NCI-H2227 (cell line): ENCODE results near the gene RALGAPA1.
"Not testable (repeated sequence)": the region's sequence is repeated elsewhere in the genome, so short reads cannot be mapped to it uniquely, and the experiment has no call there.

Experiments used
- DNase-seq: peaks from one replicate; lab custom pipeline; 2025; ENCODE audit not compliant: unreplicated experiment; lab: John Stamatoyannopoulos, UW

RALGAPA1 gene

DNA sequence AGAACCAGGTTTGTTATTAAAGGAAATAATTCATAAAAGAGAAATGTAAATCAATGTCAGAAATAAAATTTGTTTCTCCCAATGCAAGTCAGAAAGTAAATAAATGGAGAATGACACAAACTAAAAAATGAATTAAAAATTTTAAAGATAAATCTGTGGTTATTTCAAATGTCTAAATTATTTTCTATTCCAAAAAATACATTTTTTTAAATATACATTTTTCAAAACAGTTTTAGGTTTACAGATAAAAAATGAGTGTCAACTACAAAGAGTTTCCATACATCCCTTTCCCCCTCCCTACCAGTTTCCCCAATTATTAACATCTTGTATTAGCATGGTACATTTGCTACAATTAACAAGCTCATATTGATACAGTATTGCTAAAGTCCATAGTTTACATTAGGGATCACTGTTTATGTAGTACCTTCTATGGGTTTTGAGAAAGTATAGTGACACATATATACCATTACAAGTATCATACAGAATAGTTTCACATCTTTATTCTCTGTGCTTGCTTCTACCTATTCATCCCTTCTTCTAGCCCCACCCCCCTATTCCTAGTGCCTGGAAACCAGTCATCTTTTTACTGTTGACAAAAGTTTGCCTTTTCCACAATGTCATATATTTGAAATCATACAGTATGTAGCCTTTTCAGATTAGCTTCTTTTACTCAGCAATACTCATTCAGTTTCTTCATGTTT is 104.2 kb downstream of the RALGAPA1 start:
- no peak for DNase-seq

DNA sequence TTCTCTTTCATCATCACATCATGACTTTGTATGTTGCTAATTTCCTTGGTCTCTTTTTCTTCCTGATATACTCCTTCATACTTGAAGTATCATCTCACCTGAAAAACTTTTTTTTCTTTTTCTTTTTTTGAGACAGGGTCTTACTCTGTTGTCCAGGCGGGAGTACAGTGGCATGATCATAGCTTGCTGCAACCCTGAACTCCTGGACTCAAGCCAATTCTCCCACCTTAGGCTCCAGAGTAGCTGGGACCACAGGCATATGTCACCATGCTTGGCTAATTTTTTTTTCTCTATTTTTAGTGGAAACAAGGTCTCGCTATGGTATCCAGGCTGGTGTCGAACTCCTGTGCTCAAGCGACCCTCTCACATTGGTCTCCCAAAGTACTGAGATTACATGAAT is 107.6 kb downstream of the RALGAPA1 start:
- DNase-seq: no peak

DNA sequence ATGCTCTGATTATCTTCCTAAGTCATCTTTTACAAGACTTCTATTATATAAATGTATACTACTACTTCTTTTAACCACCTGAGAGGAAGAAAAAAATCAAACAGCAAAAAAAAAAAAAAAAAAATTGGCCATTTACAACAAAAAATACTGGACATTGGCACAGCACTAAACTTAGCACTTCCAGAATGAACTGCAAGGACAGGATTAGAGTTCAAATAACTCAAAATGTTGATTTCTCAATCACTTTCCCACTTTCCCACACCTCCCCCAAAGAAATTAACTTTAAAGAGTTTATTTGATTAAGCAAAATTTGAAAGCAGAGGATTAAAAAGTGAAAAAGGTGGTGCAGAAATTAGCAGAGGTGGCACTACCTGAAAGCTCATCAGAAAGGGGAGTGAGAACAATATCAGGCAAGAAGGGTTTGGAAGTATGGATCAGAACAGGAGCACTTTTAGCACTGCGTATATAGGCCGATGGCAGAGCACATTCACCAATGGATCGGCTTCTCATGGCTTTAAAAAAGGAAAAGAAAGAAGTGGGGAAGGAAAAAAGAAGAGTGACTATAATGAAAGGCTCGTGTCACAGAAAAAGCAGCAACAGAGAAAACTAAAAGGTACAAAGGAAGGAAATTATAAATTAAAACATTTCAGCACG is 109.2 kb downstream of the RALGAPA1 start:
- DNase-seq: no peak

DNA sequence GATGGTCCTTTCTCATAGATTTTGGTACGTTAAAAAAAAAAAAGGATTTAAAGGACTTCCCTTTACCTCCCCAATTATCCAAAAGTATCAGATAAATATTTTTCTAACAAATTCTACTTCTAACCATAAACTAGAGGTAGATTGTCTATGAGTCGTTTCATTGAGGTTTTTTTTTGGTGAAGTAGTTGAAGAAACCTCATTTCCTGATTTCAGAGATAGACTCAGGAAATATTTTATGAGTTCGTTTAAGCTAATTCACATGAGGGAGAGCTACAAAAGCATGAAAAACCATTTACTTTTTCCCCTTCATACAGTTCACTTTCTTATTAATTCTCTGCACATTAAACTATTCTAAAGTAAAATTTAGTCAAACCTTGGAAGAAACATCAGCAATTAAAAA is 112.5 kb downstream of the RALGAPA1 start:
- DNase-seq: no peak

DNA sequence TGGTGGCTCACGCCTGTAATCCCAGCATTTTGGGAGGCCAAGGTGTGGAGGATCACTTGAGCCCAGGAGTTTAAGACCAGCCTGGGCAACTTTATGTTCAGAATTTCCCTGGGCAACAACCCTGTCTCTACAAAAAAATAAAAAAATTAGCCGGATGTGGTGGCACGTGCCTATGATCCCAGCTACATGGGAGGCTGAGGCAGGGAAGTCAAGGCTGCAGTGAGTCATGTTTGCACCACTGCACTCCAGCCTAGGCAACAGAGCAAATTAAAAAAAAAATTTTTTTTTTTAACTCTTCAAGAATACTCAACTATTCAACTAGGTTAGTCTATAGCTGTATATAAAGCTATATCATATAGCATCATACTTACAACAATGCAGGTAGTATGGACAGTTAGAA is 113.0 kb downstream of the RALGAPA1 start:
- DNase-seq: no peak

DNA sequence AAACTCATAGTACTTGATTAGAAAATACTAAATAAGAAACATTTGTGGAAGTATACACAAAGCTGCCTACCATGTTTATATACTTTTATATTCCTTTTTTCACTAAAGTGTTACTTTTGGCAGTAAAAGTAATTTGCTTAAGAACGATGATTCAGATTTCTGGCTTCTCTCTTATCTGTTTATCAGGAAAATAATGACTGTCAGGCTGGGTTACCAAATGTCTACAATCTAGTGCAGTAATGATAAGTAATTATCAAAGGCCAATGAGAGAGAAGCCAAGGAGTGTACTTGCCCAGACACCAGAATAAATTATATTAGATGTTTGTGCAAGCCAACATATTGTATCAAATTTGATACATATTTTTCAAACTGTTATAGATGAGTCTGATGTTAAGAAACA is 113.4 kb downstream of the RALGAPA1 start:
- no peak for DNase-seq

DNA sequence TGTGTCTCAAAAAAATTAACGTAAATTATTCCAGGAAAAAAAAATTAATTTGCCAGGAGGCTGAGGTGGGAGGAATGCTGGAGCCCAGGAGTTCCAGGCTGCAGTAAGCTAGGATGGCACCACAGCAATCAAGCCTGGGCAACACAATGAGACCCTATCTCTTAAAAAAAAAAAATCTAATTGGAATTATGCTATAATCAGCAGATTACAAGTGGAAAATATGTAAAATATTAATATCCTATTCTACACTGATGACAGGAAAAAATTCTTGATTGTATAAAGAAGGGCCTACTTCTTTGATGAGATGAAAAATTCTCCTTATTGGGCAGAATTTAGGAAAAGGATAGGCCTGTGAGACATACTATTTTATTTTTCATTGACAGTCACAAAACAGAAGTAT is 114.0 kb downstream of the RALGAPA1 start:
- no peak for DNase-seq

DNA sequence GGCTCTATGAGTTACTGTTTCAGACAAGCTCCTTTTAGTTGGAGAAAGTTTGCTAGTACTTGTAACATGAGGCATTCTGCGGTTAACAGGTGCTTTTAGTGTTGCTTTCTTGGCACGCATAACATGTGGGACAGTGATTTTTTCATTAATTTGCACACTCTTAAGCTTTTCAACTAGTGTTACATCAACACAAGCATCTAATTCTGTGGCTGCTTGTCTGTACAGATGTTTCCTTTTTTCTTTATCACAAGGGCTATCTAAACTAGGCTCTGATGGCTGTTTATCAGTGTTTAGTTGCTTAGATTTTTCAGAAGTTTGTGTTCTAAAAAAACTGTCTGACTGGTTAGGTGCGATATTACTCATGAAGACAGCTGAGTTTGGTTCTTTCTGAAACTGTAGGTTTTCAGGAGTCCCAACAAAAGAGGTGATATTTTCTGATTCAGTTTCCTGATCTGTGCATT is 120.1 kb downstream of the RALGAPA1 start:
- no peak for DNase-seq

DNA sequence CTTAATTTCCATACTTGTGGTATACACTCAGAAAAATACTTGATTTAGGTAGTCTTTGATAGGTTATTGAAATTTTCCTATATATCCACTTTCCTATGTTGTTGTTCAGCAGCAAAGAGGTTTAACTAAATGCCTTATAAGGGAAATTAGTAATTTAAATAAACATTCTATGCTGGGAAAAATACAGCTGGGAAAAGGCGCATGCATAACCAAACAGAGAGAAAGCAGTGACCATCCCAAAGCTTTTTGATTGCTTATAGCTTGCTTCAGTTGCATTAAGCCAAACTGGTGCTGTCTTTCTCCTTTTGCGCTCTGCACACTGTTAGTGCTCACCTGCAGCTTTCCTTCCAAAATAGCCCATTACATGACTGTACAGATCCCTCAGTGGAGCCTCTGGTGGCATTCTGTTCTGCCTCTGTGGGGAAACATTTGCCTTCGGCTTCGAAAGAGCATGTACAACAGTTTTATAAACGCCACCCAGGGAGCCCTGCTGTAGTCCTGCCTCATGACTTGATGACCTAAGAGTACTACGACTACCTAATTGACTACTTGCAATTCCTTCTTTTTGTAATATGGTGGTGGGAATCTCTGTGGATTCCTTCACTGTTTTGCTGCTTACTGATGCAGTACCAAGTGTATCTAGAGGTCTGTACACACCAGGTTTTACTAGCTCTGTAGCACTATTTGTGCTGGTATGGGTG is 120.8 kb downstream of the RALGAPA1 start:
- no peak for DNase-seq

DNA sequence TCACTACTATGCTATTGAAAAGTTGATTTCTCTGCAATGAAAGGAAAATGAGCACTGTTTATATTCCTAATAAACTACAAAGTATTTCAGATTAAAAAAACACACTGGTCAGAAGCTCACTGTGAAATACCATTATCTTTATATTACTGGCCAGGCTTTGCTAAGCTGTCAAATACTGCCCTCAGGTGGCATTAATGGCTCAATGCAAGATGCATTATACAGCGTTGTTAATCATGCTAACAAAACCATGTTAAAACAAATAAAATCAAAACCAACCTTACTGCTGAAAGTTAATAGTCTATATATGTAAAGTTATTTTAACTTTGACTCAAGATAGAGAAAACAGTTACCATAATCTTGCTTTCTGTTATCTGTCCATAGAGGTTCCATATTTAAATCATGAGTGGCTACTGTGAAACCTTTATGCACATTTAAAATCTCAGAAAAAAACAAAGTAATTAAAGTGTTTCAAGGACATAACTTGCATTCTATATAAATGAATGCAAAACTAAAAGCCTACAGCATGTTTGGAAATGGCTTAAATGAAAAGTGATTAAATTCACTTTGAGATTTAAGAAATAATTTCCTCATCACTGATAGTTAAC is 121.7 kb downstream of the RALGAPA1 start:
- DNase-seq: peak; percentile 66

DNA sequence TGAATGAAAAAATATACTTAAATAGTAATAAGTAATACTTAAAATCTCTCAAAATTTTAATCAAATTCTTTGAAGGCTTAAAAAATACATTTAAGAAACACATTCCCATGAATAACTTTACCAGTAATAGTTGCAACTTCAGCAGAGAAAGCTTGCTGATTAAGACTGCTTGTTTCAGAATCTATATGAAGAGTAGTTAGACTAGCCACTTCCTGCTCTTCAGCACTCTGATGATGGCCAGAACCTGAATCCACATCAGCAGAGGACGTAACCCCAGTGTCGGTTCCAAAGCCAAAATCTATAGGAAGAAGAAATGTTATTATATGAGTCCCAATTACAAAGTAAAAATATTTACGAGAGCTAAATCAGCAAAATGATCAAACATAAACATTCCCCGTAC is 125.4 kb downstream of the RALGAPA1 start:
- DNase-seq: not testable (repeated sequence)

DNA sequence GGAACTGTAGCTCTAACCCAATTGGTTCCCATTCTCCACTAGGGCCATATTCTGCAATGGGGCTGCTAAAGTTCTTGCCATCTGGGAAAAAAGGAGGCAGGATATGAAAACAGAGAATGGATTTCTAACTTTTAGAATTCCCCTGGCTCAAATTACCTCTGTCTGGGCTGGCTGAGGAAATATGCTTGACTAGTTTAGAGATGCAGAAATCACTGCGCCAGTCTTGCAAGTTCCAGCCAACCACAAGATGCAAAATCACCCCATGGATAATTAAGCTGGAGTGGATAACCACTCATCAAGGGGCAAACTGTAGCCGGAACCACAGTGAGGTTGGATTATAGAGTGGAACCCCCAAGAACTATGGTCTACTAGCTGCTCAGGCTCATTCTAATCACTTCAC is 126.3 kb downstream of the RALGAPA1 start:
- DNase-seq: no peak

DNA sequence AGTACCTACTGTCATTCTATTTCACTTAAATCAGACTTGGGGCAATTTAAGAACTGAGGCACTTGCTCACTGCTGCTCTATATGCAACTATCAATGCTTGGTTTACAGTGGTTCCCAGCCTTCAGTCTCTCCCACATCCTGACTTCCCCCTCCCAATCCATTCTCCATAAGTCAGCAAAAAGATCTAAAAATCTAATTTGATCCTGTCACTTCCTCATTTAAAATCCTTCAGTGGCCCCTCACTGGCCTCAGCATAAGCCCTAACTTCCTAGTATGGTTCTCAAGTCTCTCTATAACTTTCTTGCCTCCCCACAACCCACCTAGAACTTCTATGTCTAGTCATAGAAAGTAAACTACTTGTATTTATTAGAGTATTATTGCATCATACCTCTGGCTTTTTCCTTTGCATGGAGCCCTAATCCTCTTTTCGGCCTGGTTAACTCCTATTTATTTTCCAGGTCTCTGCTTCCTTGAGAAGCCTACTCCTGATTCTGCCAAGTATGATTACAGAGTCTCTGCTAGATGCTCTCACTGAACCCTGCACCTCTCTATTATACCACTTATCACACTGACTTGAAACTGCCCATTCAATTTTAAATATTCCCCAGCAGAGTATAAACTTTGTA is 130.6 kb downstream of the RALGAPA1 start:
- no peak for DNase-seq

DNA sequence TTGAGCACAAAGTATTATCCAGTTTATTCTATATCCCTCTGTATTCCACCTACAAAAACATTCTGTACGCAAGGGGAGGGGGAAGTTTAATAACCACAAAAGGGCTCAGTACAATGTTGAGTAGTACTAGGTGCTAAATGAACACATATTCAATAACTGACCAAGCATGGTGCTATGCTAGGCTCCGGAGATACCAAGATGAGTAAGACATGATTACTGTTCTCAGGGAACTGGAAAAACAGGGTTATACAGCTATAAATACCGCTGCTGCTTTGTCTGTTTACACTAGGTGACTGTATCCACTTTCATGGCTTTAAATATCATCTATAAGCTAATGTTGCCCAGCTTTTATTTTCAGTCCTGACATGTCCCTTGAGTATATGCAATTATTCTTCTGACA is 139.3 kb downstream of the RALGAPA1 start:
- no peak for DNase-seq

DNA sequence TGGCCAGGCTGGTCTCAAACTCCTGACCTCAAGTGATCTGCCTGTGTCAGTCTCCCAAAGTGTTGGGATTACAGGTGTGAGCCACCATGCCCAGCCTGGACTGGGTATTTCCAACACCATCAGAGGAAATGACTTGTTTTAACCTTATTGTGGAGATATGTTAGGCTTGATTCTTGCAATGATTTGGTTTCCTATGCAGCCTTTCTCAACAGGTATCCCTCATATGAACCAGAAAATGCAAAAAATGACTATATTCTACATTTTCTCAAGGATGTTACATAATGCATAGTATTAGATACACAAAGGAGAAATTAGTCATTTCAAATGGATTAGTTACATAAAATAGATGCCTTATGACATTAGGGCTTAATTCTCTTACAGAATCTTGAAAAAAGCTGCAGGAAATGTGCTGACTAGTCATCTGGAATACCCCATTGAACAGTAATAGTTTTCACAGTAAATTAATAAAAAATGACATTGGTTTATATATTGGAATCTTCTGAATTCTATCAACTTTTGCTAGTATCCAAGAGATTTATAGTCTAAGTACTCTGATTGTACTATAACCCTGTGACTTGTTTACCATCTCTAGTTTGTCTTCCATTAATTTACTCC is 142.6 kb downstream of the RALGAPA1 start:
- DNase-seq: no peak

DNA sequence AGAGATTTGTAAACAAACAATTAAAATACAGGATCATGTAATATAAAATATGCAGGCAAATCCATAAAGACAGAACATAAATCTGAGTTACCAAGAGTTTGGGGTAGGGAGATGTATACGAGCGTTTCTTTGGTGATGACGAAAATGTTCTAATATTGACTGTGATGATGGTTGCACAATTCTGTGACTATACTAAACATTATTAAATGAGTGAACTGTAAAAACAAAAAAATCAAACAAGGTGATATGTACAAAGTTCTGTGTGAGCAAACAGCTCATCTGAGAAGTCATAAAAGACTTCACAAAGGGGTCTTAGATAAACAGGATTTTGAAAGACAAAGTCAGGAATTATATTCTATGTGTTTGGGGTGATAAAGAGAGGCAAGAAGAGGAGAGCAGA is 147.2 kb downstream of the RALGAPA1 start:
- no peak for DNase-seq

DNA sequence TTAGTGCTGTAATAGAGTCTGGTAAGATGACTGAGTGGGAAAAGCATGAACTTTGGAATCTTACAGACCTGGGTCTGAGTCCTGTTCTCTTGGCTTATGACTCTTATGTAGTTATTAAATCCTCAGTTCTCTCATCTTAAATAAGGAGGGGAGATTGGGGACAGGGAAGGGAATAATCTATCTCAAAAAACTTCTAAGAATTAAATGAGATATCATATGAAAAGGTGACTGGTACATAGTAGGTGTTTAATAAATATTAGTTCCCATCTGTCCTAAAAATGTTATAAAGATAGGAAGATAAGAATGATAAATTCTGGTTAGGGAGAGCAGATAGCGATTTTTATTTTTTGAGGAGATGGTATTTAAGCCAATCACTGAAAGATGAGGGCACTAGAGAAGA is 156.1 kb downstream of the RALGAPA1 start:
- no peak for DNase-seq

DNA sequence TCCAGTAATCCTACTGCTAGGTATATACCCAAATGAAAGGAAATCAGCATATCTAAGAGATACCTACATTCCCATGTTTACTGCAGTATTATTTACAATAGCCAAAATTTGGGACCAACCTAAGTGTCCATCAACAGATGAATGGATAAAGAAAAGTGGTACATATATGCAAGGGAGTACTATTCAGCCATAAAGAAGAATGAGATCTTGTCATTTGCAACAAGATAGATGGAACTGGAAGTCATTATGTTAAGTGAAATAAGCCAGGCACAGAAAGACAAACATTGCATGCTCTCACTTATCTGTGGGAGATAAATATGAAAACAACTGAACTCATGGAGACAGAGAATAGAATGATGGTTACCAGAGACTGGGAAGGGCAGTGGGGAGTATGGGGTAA is 165.6 kb downstream of the RALGAPA1 start:
- no peak for DNase-seq

DNA sequence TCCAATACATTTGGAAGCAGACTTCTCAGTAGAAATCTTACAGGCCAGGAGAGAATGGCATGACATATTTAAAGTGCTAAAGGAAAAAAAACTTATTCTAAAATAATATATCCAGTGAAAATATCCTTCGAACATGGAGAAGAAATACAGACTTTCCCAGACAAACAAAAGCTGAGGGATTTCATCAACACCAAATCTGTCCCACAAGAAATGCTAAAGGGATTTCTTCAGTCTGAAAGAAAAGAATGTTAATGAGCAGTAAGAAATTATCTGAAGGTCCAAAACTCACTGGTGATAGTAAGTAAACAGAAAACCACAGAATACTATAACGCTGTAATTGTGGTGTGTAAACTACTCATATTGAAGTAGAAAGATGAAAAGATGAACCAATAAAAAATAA is 171.2 kb downstream of the RALGAPA1 start:
- no peak for DNase-seq

DNA sequence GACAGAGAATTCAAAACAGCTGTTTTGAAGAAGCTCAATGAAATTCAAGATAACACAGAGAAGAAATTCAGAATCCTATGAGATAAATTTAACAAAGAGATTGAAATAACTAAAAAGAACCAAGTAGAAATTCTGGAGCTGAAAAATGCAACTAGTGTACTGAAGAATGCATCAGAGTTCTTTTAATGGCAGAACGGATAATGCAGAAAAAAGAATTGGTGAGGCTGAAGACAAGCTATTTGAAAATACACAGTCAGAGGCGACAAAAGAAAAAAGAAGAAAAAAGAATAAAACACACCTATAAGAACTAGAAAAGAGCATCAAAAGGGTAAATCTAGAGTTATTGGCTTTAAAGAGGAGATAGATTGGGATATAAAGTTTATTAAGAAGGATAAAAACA is 171.8 kb downstream of the RALGAPA1 start:
- no peak for DNase-seq

DNA sequence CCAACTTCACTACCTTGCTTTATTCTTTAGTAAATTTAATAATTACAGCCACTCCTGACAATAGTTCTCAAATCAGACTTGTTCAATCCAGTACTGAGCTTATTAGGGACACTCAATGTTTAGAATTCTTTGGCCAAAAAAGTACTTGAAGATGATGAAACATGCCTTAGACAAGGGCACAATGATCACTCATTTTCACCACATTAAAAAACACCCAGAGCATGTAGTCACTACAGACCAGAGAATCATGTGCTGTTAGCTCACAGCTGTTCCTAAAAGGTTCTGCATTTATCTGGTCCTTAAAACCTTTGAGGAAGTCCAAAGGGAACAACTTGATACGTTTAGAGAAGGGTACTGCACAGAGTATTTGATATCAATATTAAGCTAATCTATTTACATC is 176.4 kb downstream of the RALGAPA1 start:
- DNase-seq: peak; percentile 50
